Upper lobe of right lung (tissue), 1 donor: ENCODE measurements around the gene SOWAHA. TPM values are rescaled to one million over a fixed set of nuclear protein-coding genes. Genes with fewer than 3 reads are reported as not detected.

Experiments
- ATAC-seq: fragments of 200-7000 bp; cut with Tn5 transposase; one replicate; pipeline ENCODE4 v1.9.1; 2020; ENCODE audit warnings: mild to moderate bottlenecking, moderate library complexity
- DNase-seq: peaks from one replicate; pipeline ENCODE4 v3.0.0-alpha.2; 2020
- H3K27ac ChIP-seq: fragments of 200-600 bp; one replicate; pipeline ENCODE4 v1.8.0; 2022
- H3K27me3 ChIP-seq: fragments of 200-600 bp; one replicate; pipeline ENCODE4 v1.8.0; 2022; ENCODE audit warnings: mild to moderate bottlenecking
- H3K36me3 ChIP-seq: fragments of 200-600 bp; one replicate; pipeline ENCODE4 v1.8.0; 2022
- H3K4me1 ChIP-seq: fragments of 200-600 bp; one replicate; pipeline ENCODE4 v1.8.0; 2022
- H3K4me3 ChIP-seq: fragments of 200-600 bp; one replicate; pipeline ENCODE4 v1.8.0; 2022; ENCODE audit warnings: mild to moderate bottlenecking
- H3K9me3 ChIP-seq: fragments of 200-600 bp; one replicate; pipeline ENCODE4 v1.8.0; 2022
- intact Hi-C: fragments of 100-400 bp; cut with DNase I; formaldehyde crosslinking; loops from one replicate; pipeline ENCODE4 v1.11.0; 2022
- total RNA-seq: library from RNA; stranded (reverse); fragmentation: NEBNext Ultra II Directional; extraction: Animal tissue kit (Norgen Biotek cat#: 25700); gene quantifications from one replicate; pipeline ENCODE4 v1.2.1, GENCODE V29; 2021
- TF ChIP-seq, protein P1 (sequence below): fragments of 200-600 bp; IDR thresholded peaks from one replicate; pipeline ENCODE4 v1.8.0; 2022; ENCODE audit warnings: antibody characterized with exemption
- donor health status: DM: no; HTN: yes; CAD: no; lungs with severe emphysema.

The SOWAHA gene
- total RNA-seq, 1 donor from 2014 or later = not detected

DNA sequence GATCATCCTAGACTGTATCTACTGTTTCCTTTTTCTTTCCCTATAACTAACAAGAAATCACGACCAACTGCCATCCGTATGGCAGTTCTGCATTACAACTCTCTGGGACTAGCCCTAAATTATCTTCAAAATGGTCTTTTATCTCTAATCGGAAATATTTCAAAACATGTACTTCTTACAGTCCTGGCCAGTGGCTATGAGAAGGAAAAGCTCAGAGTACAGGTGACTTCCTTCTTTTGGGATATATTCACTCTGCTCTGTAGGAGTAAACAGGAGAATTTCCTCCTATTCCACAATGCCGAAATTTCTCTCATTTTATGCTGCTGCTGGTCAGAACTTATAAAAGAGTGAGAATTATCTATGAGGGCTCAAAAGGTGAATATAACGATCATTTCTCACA lies 34.2 kb upstream of the SOWAHA start:
- ATAC-seq = no peak
- intact Hi-C loops = no loop called here
- Histone ChIP-seq H3K9me3 (no peaks in the 10 kb centered on the region), H3K36me3 (no peaks in the 10 kb centered on the region), H3K27me3 (peaks cover 3% of the 10 kb centered on the region), H3K4me3 (no peak overlapping the region), H3K27ac (no peak overlapping the region), H3K4me1 (peaks cover 26% of the 10 kb centered on the region)
- TF ChIP-seq, protein P1, sequence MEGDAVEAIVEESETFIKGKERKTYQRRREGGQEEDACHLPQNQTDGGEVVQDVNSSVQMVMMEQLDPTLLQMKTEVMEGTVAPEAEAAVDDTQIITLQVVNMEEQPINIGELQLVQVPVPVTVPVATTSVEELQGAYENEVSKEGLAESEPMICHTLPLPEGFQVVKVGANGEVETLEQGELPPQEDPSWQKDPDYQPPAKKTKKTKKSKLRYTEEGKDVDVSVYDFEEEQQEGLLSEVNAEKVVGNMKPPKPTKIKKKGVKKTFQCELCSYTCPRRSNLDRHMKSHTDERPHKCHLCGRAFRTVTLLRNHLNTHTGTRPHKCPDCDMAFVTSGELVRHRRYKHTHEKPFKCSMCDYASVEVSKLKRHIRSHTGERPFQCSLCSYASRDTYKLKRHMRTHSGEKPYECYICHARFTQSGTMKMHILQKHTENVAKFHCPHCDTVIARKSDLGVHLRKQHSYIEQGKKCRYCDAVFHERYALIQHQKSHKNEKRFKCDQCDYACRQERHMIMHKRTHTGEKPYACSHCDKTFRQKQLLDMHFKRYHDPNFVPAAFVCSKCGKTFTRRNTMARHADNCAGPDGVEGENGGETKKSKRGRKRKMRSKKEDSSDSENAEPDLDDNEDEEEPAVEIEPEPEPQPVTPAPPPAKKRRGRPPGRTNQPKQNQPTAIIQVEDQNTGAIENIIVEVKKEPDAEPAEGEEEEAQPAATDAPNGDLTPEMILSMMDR = no peak
- DNase-seq = no peak

DNA sequence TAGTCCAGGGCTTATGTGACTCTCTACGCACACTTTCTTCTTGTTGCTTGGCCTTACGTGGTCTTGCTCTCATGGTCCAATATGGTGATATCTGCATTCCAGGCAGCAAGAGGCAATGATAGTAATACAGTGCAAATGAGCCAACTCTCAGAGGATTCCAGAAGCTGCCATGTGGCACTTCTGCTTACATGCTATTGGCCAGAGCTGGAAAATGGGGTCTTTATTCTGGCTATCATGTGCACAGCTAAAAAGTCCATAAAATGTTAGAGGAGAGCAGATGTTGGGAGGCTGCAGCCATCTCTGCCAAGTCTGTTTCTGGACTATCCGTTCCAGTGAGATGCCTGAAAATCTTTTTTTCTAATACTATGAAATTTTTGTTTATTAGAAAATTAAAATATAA lies 33.1 kb upstream of the SOWAHA start:
- Histone ChIP-seq H3K4me1 (peaks cover 21% of the 10 kb centered on the region), H3K27ac (no peak overlapping the region), H3K9me3 (no peaks in the 10 kb centered on the region), H3K27me3 (peaks cover 3% of the 10 kb centered on the region), H3K36me3 (no peaks in the 10 kb centered on the region), H3K4me3 (no peak overlapping the region)
- TF ChIP-seq, protein P1 = no peak
- DNase-seq (no peak), ATAC-seq (no peak)
- intact Hi-C loops = no loop called here

- peaks cover 16% of the 10 kb centered on the region for H3K4me1 ChIP-seq
- no peak for ATAC-seq
- no peak overlapping the region for H3K4me3 ChIP-seq
- H3K9me3 ChIP-seq = no peaks in the 10 kb centered on the region
- H3K36me3 ChIP-seq = no peaks in the 10 kb centered on the region
- H3K27me3 ChIP-seq = peaks cover 3% of the 10 kb centered on the region
- DNase-seq = no peak
- TF ChIP-seq, protein P1 = no peak
- H3K27ac ChIP-seq = no peak overlapping the region
- intact Hi-C loops = no loop called here
Measured at GRCh38 chr5:132780577-132780976, 32.5 kb upstream of the SOWAHA start.

- Histone ChIP-seq H3K27ac (no peak overlapping the region), H3K9me3 (no peaks in the 10 kb centered on the region), H3K4me1 (peaks cover 14% of the 10 kb centered on the region), H3K36me3 (no peaks in the 10 kb centered on the region), H3K4me3 (no peak overlapping the region), H3K27me3 (peaks cover 3% of the 10 kb centered on the region)
- TF ChIP-seq, protein P1 = no peak
- ATAC-seq = no peak
- intact Hi-C loops = no loop called here
- DNase-seq = no peak
Measured at GRCh38 chr5:132781029-132781428, 32.1 kb upstream of the SOWAHA start.

- TF ChIP-seq, protein P1 = no peak
- H3K4me3 ChIP-seq = no peak overlapping the region
- H3K36me3 ChIP-seq = no peaks in the 10 kb centered on the region
- peak; percentile 54 for ATAC-seq
- DNase-seq = no peak
- peaks cover 3% of the 10 kb centered on the region for H3K27me3 ChIP-seq
- H3K9me3 ChIP-seq = no peaks in the 10 kb centered on the region
- peaks cover 9% of the 10 kb centered on the region for H3K4me1 ChIP-seq
- no peak overlapping the region for H3K27ac ChIP-seq
- intact Hi-C loops = no loop called here
Measured at GRCh38 chr5:132782101-132782500, 31.0 kb upstream of the SOWAHA start.

GRCh38 chr5:132785365-132785764 lies 27.7 kb upstream of the SOWAHA start:
- H3K4me1 ChIP-seq = no peaks in the 10 kb centered on the region
- no peak overlapping the region for H3K4me3 ChIP-seq
- H3K27ac ChIP-seq = no peak overlapping the region
- DNase-seq (no peak), ATAC-seq (no peak)
- no peaks in the 10 kb centered on the region for H3K9me3 ChIP-seq
- intact Hi-C loops = no loop called here
- TF ChIP-seq, protein P1 = no peak
- no peaks in the 10 kb centered on the region for H3K36me3 ChIP-seq
- H3K27me3 ChIP-seq = no peaks in the 10 kb centered on the region
